GM19238 (cell line): ENCODE measurements around the gene QSER1.
"Not testable (repeated sequence)": the region's sequence is repeated elsewhere in the genome, so short reads cannot be mapped to it uniquely, and the experiment has no call there.

Experiments used
- DNase-seq: peaks from one replicate; pipeline ENCODE4 v3.0.0; 2011; ENCODE audit warnings: low spot score; ENCODE audit not compliant: insufficient read length

QSER1 gene

GRCh38 chr11:33000181-33000580, 107.6 kb downstream of the QSER1 start:
- no peak for DNase-seq

- no peak for DNase-seq
Observed at GRCh38 chr11:33001281-33001680, 108.7 kb downstream of the QSER1 start.

- no peak for DNase-seq
Observed at GRCh38 chr11:33001751-33002542, 109.3 kb downstream of the QSER1 start.

GRCh38 chr11:33005175-33005574, 112.6 kb downstream of the QSER1 start:
- DNase-seq, result no peak

- no peak for DNase-seq
Observed at GRCh38 chr11:33006010-33006409, 113.4 kb downstream of the QSER1 start.

- no peak for DNase-seq
Observed at GRCh38 chr11:33013755-33014154, 121.1 kb downstream of the QSER1 start.

- DNase-seq, result peak; percentile 76
Observed at GRCh38 chr11:33015621-33016551, 123.3 kb downstream of the QSER1 start, which contains the start of gene DEPDC7. Gene DEPDC7, plus strand, starts transcription at chr11:33015878. Its CDS starts 78 bp downstream, at chr11:33015956.

GRCh38 chr11:33016654-33017053, 124.0 kb downstream of the QSER1 start:
- no peak for DNase-seq

GRCh38 chr11:33017478-33017877, 124.9 kb downstream of the QSER1 start:
- DNase-seq, result no peak

GRCh38 chr11:33017965-33018364, 125.4 kb downstream of the QSER1 start:
- DNase-seq, result no peak

GRCh38 chr11:33018840-33019239, 126.2 kb downstream of the QSER1 start:
- no peak for DNase-seq

- no peak for DNase-seq
Observed at GRCh38 chr11:33021501-33021900, 128.9 kb downstream of the QSER1 start.

- DNase-seq, result no peak
Observed at GRCh38 chr11:33021937-33022336, 129.3 kb downstream of the QSER1 start.

GRCh38 chr11:33025339-33025722, 132.7 kb downstream of the QSER1 start:
- DNase-seq, result no peak

- no peak for DNase-seq
Observed at GRCh38 chr11:33027233-33027632, 134.6 kb downstream of the QSER1 start.

- no peak for DNase-seq
Observed at GRCh38 chr11:33027846-33028536, 135.4 kb downstream of the QSER1 start.

GRCh38 chr11:33028537-33028914, 135.9 kb downstream of the QSER1 start:
- no peak for DNase-seq

GRCh38 chr11:33029218-33029617, 136.6 kb downstream of the QSER1 start:
- DNase-seq, result not testable (repeated sequence)
